Stimulated activated naive CD4-positive, alpha-beta T cell treated with Interleukin-2 at 50 U/mL for 16 hours (primary cell): ENCODE measurements around the gene ANKRD33.
"Not testable (repeated sequence)": the region's sequence is repeated elsewhere in the genome, so short reads cannot be mapped to it uniquely, and the experiment has no call there.

Experiments
- DNase-seq: peaks from one replicate; lab custom pipeline; 2025; lab: John Stamatoyannopoulos, UW

ANKRD33 gene

GRCh38 chr12:51879102-51879501 lies 8.8 kb upstream of the ANKRD33 start:
- no peak for DNase-seq

DNA sequence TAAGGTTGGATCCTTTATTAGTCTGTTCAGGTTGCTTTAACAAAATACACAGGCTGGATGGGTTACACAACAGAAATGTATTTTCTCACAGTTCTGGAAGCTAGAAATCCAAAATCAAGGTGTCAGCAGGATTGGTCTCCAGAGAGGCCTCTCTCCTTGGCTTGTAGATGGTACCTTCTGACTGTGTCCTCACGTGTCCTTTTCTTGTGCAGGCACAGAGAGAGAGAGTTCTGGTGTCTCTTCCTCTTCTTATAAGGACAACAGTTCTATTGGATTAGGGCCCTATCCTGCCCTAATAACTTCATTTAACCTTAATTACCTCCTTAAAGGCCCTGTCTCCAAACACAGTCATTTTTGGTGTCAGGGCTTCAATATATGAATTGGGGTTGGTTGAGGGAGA lies 4.6 kb upstream of the ANKRD33 start:
- DNase-seq, result no peak

GRCh38 chr12:51883998-51884675 lies 3.8 kb upstream of the ANKRD33 start:
- no peak for DNase-seq

GRCh38 chr12:51884676-51885229 lies 3.1 kb upstream of the ANKRD33 start:
- DNase-seq, result no peak

DNA sequence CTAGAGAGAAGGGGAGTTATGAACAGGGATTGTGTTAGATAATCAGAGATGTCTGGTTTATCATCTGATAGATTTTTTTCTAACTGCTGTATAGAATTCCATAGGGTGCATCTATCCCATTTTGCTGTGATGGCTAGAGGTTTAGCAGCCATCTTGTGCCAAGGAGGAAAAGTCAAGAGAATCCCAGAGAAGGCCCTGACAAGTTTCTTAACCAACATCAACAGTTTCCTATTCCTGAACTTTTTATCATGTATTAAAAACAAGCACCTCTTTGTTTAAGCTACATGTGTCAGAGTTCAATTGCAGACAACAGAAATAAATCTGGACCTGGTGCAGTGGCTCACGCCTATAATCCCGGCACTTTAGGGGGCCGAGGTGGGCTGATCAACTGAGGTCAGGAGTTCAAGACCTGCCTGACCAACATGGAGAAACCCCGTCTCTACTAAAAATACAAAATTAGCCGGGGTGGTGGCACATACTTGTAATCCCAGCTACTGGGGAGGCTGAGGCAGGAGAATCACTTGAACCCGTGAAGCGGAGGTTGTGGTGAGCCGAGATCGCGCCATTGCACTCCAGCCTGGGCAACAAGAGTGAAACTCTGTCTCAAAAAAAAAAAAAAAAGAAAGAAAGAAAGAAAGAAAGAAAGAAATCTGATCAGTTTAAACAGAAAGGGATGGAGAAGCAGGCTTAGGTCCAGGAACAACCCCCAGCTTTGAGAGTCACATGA lies 2.4 kb upstream of the ANKRD33 start:
- DNase-seq, result not testable (repeated sequence)

- peak; percentile 9 for DNase-seq
Observed at GRCh38 chr12:51886021-51886710, 1.7 kb upstream of the ANKRD33 start.

DNA sequence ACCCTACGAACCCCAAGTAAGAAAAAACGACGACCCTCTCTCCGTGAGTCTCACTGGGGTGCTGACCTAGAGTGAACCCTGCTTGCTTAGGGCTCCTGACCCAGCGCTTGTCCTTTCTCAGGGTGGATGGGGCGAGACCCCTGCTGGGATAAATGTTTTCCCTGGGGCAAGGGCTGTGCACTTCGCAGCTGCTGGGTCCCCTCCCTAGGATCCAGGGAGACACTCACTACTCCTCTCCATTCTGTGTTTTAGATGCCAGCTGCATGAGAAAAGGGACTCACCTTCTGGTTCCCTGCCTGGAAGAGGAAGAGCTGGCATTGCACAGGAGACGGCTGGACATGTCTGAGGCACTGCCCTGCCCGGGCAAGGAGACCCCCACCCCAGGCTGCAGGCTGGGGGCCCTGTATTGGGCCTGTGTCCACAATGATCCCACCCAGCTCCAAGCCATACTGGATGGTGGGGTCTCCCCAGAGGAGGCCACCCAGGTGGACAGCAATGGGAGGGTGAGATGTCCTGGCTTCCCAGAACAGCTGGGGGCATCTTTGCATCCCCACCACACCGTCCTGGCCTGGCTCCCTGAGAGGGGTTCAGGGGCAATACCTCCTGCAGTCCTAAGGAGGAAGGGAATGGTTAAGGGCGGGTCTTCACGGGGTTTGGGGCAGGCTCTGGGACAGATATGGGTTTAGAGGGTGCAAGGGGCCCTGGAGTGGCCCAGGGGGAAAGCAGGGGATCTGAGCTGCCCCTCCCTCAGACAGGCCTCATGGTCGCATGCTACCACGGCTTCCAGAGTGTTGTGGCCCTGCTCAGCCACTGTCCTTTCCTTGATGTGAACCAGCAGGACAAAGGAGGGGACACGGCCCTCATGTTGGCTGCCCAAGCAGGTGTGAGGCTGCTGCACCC lies 663 bp downstream of the ANKRD33 start:
- no peak for DNase-seq

DNA sequence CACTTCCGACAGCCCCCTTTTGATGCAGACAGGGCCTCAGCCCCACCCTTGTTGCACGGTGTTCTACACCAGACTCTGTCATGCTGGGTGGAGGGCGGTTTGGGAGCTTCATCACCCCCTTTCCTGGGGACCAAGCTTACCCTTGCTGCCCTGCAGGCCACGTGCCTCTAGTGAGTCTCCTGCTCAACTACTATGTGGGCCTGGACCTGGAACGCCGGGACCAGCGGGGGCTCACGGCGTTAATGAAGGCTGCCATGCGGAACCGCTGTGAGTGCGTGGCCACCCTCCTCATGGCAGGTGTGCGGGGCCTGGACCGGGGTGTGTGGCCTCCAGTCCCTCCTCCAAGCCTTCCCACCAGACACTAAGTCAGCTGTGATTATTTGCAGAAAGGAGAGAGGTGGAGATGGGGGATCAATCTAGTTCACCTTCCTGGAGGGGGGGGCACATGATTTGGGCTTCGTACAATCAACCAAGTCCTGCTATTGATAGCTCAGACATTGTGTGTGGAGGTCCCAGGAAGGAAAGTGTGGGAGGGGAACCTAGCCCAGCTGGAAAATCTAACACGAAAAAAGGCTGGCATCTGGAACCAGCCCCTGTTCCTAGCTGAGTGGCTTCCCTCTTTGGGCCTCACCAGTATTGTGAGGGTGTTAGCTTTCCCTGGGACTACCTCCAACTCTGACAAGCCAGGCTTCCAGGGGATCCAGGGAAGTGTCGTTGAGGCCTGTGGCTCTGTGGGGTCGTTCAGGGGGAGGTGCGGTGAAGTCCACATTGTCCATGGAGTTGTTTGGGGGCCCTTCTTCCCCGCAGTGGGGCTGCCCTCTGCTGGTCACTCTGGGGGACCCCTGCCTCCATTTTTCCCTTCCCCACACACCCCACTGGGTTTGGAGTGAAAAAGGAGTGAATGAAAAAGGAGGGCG lies 1.6 kb downstream of the ANKRD33 start:
- no peak for DNase-seq

- no peak for DNase-seq
Observed at GRCh38 chr12:51890133-51890464, 2.2 kb downstream of the ANKRD33 start.

DNA sequence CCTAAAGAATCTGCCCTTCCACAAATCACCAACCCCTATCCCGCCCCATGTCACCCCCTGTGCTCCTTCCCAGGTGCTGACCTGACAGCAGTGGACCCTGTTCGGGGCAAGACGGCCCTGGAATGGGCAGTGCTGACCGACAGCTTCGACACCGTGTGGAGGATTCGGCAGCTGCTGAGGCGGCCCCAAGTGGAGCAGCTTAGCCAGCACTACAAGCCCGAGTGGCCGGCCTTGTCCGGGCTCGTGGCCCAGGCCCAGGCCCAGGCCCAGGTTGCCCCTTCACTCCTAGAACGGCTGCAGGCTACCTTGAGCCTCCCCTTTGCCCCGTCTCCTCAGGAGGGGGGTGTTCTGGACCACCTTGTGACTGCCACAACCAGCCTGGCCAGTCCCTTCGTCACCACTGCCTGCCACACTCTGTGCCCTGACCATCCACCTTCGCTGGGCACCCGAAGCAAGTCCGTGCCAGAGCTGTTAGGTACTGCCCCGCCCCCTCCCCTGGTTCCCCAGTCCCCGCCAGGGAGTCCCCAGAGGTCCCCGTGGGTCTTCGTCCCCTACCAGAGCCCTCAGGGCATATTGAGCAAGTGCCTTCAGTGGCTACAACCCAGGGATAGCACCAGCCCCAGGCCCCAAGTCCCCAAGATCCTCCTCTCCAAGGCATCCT lies 2.7 kb downstream of the ANKRD33 start:
- DNase-seq, result no peak

DNA sequence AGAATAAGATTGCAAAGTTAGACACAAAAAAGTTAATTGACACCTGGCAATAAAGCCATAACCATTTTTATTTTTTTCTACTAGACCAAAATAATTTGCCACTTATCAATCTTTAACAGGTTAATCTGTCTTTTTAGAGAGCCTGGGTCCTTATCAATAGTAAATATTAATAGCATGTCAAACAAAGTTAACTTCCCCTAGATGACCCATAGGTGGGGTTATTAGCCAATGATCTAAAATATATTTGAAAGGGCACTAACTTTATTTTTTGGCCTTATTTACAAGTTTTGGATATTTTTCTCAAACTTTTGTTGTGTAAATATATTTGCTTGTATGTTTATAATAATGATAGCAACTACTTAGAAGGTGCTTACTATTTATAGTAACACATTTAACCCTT lies 3.9 kb downstream of the ANKRD33 start:
- no peak for DNase-seq

DNA sequence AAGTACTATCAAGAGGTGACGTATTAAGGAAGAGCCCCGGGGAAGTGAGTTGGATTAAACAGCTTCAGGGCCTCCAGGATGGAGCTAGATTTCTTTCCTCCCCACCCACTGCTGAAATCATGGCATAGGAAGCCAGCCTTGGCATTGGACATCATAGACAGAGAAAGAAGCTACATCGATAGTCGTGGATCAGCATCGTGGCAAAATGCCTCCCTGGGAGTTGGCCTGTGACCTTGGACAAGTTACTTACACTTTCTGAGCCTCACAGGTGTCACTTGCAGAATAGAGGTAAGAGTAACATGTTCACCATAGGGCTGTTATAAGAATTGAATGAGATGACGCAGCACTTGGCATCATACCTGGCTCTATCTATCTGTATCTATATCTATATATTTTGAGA lies 5.9 kb downstream of the ANKRD33 start:
- DNase-seq, result no peak

GRCh38 chr12:51895378-51896135 lies 7.7 kb downstream of the ANKRD33 start:
- no peak for DNase-seq

GRCh38 chr12:51896236-51896635 lies 8.3 kb downstream of the ANKRD33 start:
- no peak for DNase-seq

DNA sequence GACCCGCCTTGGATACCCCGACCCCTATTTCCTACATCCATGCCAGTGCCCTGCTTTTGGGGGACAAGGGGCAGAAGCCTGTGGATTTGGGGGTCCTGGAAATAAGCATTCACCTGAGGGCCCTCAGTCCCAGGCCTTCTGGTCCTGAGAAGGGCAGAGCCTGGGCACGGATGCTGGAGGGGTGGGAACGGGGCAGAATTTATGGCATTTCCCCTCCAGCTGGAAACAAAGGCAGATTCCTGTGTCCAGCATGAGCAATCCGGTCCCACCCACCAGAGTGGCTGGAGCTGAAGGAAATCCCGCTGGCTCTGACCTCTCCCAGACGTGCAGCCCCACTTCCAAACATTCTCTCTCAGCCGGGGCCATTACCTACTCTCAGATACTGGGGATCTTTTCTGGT lies 9.3 kb downstream of the ANKRD33 start:
- DNase-seq, result no peak

DNA sequence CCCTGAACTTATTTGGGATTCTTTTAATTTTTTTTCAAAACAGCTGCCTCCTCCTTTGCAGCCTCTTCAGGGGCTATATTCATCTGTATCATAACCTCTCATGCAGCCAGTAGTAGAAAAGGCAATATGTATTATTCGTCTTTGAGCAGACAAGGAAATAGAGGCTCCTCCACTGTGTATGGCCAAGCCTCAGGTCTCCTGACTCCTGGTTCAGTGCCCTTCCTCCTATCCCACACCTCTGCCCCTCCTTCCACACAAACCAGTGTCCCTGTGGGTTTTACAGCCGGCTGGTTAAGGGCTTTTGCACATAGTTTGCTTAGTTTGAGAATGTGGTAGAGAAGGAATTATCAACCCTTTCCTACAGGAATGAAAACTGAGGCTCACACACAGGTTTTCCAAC lies 10.6 kb downstream of the ANKRD33 start:
- DNase-seq, result no peak

GRCh38 chr12:51898937-51899336 lies 11.0 kb downstream of the ANKRD33 start:
- DNase-seq, result no peak

DNA sequence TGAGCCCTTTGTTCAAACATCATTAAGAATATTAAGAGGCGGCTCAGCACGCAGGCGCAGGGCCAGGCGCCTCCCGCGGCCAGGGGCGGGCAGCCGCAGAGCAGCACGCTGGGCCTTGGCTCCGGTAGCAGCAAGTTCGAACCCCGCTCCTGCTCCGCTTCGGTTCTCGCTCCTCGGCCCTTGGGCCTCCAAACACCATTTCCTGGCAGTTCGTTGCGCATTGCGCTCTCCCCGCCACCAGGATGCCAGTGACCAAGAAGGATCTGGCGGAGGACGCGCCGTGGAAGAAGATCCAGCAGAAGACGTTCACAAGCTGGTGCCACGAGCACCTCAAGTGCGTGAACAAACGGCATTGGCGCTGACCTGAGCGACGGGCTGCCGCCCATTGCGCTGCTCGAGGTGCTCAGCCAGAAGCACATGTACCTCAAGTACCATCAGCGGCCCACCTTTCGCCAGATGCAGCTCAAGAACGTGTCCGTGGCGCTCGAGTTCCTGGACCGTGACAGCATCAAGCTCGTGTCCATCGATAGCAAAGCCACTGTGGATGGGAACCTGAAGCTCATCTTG lies 12.5 kb downstream of the ANKRD33 start:
- DNase-seq, result no peak

- no peak for DNase-seq
Observed at GRCh38 chr12:51901121-51901817, 13.4 kb downstream of the ANKRD33 start.
